Measurements from ENCODE around the gene INO80D.

INO80D gene

GRCh38 chr2:206004004-206004693, 81.8 kb downstream of the INO80D start:
- H3K9me3 ChIP-seq (ENCODE audit: control insufficient read depth, low read length): no peaks in the 10 kb centered on the region

GRCh38 chr2:206002440-206002839, 83.5 kb downstream of the INO80D start:
- H3K4me2 ChIP-seq (ENCODE audit: low read length, poor library complexity, severe bottlenecking): no peak overlapping the region
- H3K4me3 ChIP-seq (ENCODE audit: insufficient read depth in 1 of 2, low read depth in 1 of 2, low read length in 2 of 2): no peak overlapping the region
- no peak overlapping the region for H3K14ac ChIP-seq (ENCODE audit: low read length in 2 of 2)
- H3K4ac ChIP-seq (ENCODE audit: low read depth in 1 of 2, low read length in 2 of 2): no peak overlapping the region
- H2AFZ ChIP-seq (ENCODE audit: low read depth, low read length): no peak overlapping the region
- H4K8ac ChIP-seq (ENCODE audit: low read length): no peak overlapping the region
- no peak overlapping the region for H3K23ac ChIP-seq (ENCODE audit: low read length in 2 of 2)
- H2BK15ac ChIP-seq (ENCODE audit: low read depth, poor library complexity, severe bottlenecking): no peak overlapping the region
- H3K9ac ChIP-seq (ENCODE audit: low read length): no peak overlapping the region
- H3K27me3 ChIP-seq (ENCODE audit: control insufficient read depth in 1 of 2, insufficient read depth in 1 of 2, low read length in 2 of 2): no peaks in the 10 kb centered on the region
- H3K4me1 ChIP-seq (ENCODE audit: control insufficient read depth, insufficient read depth, low read depth, low read length): peaks cover 2% of the 10 kb centered on the region
- H3K18ac ChIP-seq (ENCODE audit: low read depth in 1 of 2, low read length in 2 of 2): no peak overlapping the region
- H3K36me3 ChIP-seq (ENCODE audit: control insufficient read depth in 1 of 2, insufficient read depth in 2 of 2, low read depth in 1 of 2, low read length in 2 of 2): peaks cover 23 to 61% of the 10 kb centered on the region in 2 experiments
- H3K9me3 ChIP-seq (ENCODE audit: control insufficient read depth, low read length): no peaks in the 10 kb centered on the region
- no peak overlapping the region for H3K27ac ChIP-seq (ENCODE audit: low read length, poor library complexity, severe bottlenecking)
- peaks cover 15% of the 10 kb centered on the region for H3K79me1 ChIP-seq (replicated peaks; ENCODE audit: low read length, poor library complexity, severe bottlenecking)
- no peak overlapping the region for H4K91ac ChIP-seq (ENCODE audit: low read length)
- no peak overlapping the region for H2BK12ac ChIP-seq (ENCODE audit: low read length in 2 of 2)
- no peak overlapping the region for H2BK120ac ChIP-seq (ENCODE audit: low read depth, low read length)
- no peak for DNase-seq
- no peak overlapping the region for H2BK5ac ChIP-seq (ENCODE audit: low read depth, low read length, poor library complexity, severe bottlenecking)
- 100% methylated on average over 1 of the region's 1 CpG for WGBS
- no peak overlapping the region for H2AK5ac ChIP-seq (ENCODE audit: low read length, severe bottlenecking)

More at GRCh38 chr2:206004004-206004693, 81.8 kb downstream of the INO80D start:
- H4K8ac ChIP-seq (ENCODE audit: low read length): no peak overlapping the region
- H3K27ac ChIP-seq (ENCODE audit: low read length, poor library complexity, severe bottlenecking): no peak overlapping the region
- H3K36me3 ChIP-seq (ENCODE audit: control insufficient read depth in 1 of 2, insufficient read depth in 2 of 2, low read depth in 1 of 2, low read length in 2 of 2): peaks cover 25 to 60% of the 10 kb centered on the region in 2 experiments
- H2BK15ac ChIP-seq (ENCODE audit: low read depth, poor library complexity, severe bottlenecking): no peak overlapping the region
- WGBS: 95% methylated on average over 8 of the region's 8 CpGs
- no peak overlapping the region for H3K4me2 ChIP-seq (ENCODE audit: low read length, poor library complexity, severe bottlenecking)
- peaks cover 2% of the 10 kb centered on the region for H3K4me1 ChIP-seq (ENCODE audit: control insufficient read depth, insufficient read depth, low read depth, low read length)
- no peak overlapping the region for H3K4me3 ChIP-seq (ENCODE audit: insufficient read depth in 1 of 2, low read depth in 1 of 2, low read length in 2 of 2)
- H3K27me3 ChIP-seq (ENCODE audit: control insufficient read depth in 1 of 2, insufficient read depth in 1 of 2, low read length in 2 of 2): no peaks in the 10 kb centered on the region
- H2BK12ac ChIP-seq (ENCODE audit: low read length in 2 of 2): no peak overlapping the region
- H3K9ac ChIP-seq (ENCODE audit: low read length): no peak overlapping the region
- H3K18ac ChIP-seq (ENCODE audit: low read depth in 1 of 2, low read length in 2 of 2): no peak overlapping the region
- H2BK120ac ChIP-seq (ENCODE audit: low read depth, low read length): no peak overlapping the region
- H3K14ac ChIP-seq (ENCODE audit: low read length in 2 of 2): no peak overlapping the region
- no peak overlapping the region for H2AK5ac ChIP-seq (ENCODE audit: low read length, severe bottlenecking)
- H2BK5ac ChIP-seq (ENCODE audit: low read depth, low read length, poor library complexity, severe bottlenecking): no peak overlapping the region
- no peak overlapping the region for H2AFZ ChIP-seq (ENCODE audit: low read depth, low read length)
- peaks cover 15% of the 10 kb centered on the region for H3K79me1 ChIP-seq (replicated peaks; ENCODE audit: low read length, poor library complexity, severe bottlenecking)
- no peak overlapping the region for H3K4ac ChIP-seq (ENCODE audit: low read depth in 1 of 2, low read length in 2 of 2)
- H3K23ac ChIP-seq (ENCODE audit: low read length in 2 of 2): no peak overlapping the region
- no peak overlapping the region for H4K91ac ChIP-seq (ENCODE audit: low read length)
- peak; percentile 26 for DNase-seq

GRCh38 chr2:206001912-206002311, 84.1 kb downstream of the INO80D start:
- no peak overlapping the region for H2BK15ac ChIP-seq (ENCODE audit: low read depth, poor library complexity, severe bottlenecking)
- peaks cover 15% of the 10 kb centered on the region for H3K79me1 ChIP-seq (replicated peaks; ENCODE audit: low read length, poor library complexity, severe bottlenecking)
- WGBS: 90% methylated on average over 2 of the region's 5 CpGs
- H3K9me3 ChIP-seq (ENCODE audit: control insufficient read depth, low read length): no peaks in the 10 kb centered on the region
- H3K14ac ChIP-seq (ENCODE audit: low read length in 2 of 2): no peak overlapping the region
- H2AK5ac ChIP-seq (ENCODE audit: low read length, severe bottlenecking): no peak overlapping the region
- no peaks in the 10 kb centered on the region for H3K27me3 ChIP-seq (ENCODE audit: control insufficient read depth in 1 of 2, insufficient read depth in 1 of 2, low read length in 2 of 2)
- H2BK12ac ChIP-seq (ENCODE audit: low read length in 2 of 2): no peak overlapping the region
- H3K4ac ChIP-seq (ENCODE audit: low read depth in 1 of 2, low read length in 2 of 2): no peak overlapping the region
- DNase-seq: no peak
- peaks cover 23 to 56% of the 10 kb centered on the region in 2 experiments for H3K36me3 ChIP-seq (ENCODE audit: control insufficient read depth in 1 of 2, insufficient read depth in 2 of 2, low read depth in 1 of 2, low read length in 2 of 2)
- H3K4me2 ChIP-seq (ENCODE audit: low read length, poor library complexity, severe bottlenecking): no peak overlapping the region
- H3K23ac ChIP-seq (ENCODE audit: low read length in 2 of 2): no peak overlapping the region
- no peak overlapping the region for H4K8ac ChIP-seq (ENCODE audit: low read length)
- H2BK120ac ChIP-seq (ENCODE audit: low read depth, low read length): no peak overlapping the region
- no peak overlapping the region for H3K27ac ChIP-seq (ENCODE audit: low read length, poor library complexity, severe bottlenecking)
- no peak overlapping the region for H4K91ac ChIP-seq (ENCODE audit: low read length)
- H3K4me3 ChIP-seq (ENCODE audit: insufficient read depth in 1 of 2, low read depth in 1 of 2, low read length in 2 of 2): no peak overlapping the region
- no peak overlapping the region for H2BK5ac ChIP-seq (ENCODE audit: low read depth, low read length, poor library complexity, severe bottlenecking)
- H3K18ac ChIP-seq (ENCODE audit: low read depth in 1 of 2, low read length in 2 of 2): no peak overlapping the region
- H3K9ac ChIP-seq (ENCODE audit: low read length): no peak overlapping the region
- H2AFZ ChIP-seq (ENCODE audit: low read depth, low read length): no peak overlapping the region
- H3K4me1 ChIP-seq (ENCODE audit: control insufficient read depth, insufficient read depth, low read depth, low read length): peaks cover 2% of the 10 kb centered on the region

GRCh38 chr2:206000776-206001175, 85.2 kb downstream of the INO80D start:
- peaks cover 16% of the 10 kb centered on the region for H3K79me1 ChIP-seq (replicated peaks; ENCODE audit: low read length, poor library complexity, severe bottlenecking)
- no CpG with 5 or more reads among the region's 1 CpG for WGBS

More at GRCh38 chr2:206000776-206001175, 85.2 kb downstream of the INO80D start:
- Histone ChIP-seq H3K9me3 (ENCODE audit: control insufficient read depth, low read length) (no peaks in the 10 kb centered on the region), H2BK5ac (ENCODE audit: low read depth, low read length, poor library complexity, severe bottlenecking) (no peak overlapping the region), H2AFZ (ENCODE audit: low read depth, low read length) (no peak overlapping the region), H2BK15ac (ENCODE audit: low read depth, poor library complexity, severe bottlenecking) (no peak overlapping the region), H3K27me3 (ENCODE audit: control insufficient read depth in 1 of 2, insufficient read depth in 1 of 2, low read length in 2 of 2) (no peaks in the 10 kb centered on the region), H4K91ac (ENCODE audit: low read length) (no peak overlapping the region), H3K4me1 (ENCODE audit: control insufficient read depth, insufficient read depth, low read depth, low read length) (peaks cover 2% of the 10 kb centered on the region), H3K4me3 (ENCODE audit: insufficient read depth in 1 of 2, low read depth in 1 of 2, low read length in 2 of 2) (no peak overlapping the region), H3K18ac (ENCODE audit: low read depth in 1 of 2, low read length in 2 of 2) (no peak overlapping the region), H3K4me2 (ENCODE audit: low read length, poor library complexity, severe bottlenecking) (no peak overlapping the region), H3K4ac (ENCODE audit: low read depth in 1 of 2, low read length in 2 of 2) (no peak overlapping the region), H3K36me3 (ENCODE audit: control insufficient read depth in 1 of 2, insufficient read depth in 2 of 2, low read depth in 1 of 2, low read length in 2 of 2) (peaks cover 16 to 54% of the 10 kb centered on the region in 2 experiments), H3K14ac (ENCODE audit: low read length in 2 of 2) (no peak overlapping the region), H2BK12ac (ENCODE audit: low read length in 2 of 2) (no peak overlapping the region), H3K23ac (ENCODE audit: low read length in 2 of 2) (no peak overlapping the region), H4K8ac (ENCODE audit: low read length) (no peak overlapping the region), H3K27ac (ENCODE audit: low read length, poor library complexity, severe bottlenecking) (no peak overlapping the region), H2AK5ac (ENCODE audit: low read length, severe bottlenecking) (no peak overlapping the region), H3K9ac (ENCODE audit: low read length) (no peak overlapping the region), H2BK120ac (ENCODE audit: low read depth, low read length) (no peak overlapping the region)
- no peak for DNase-seq

Data from mesenchymal stem cell (in vitro differentiated cells and primary cell).